ENCODE data around the gene KHDRBS1.
A peak's percentile ranks its signal among the peaks of the same experiment; 100 is the strongest.
"Not testable (repeated sequence)": the region's sequence is repeated elsewhere in the genome, so short reads cannot be mapped to it uniquely, and the experiment has no call there.

The KHDRBS1 gene, protein sequence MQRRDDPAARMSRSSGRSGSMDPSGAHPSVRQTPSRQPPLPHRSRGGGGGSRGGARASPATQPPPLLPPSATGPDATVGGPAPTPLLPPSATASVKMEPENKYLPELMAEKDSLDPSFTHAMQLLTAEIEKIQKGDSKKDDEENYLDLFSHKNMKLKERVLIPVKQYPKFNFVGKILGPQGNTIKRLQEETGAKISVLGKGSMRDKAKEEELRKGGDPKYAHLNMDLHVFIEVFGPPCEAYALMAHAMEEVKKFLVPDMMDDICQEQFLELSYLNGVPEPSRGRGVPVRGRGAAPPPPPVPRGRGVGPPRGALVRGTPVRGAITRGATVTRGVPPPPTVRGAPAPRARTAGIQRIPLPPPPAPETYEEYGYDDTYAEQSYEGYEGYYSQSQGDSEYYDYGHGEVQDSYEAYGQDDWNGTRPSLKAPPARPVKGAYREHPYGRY

DNA sequence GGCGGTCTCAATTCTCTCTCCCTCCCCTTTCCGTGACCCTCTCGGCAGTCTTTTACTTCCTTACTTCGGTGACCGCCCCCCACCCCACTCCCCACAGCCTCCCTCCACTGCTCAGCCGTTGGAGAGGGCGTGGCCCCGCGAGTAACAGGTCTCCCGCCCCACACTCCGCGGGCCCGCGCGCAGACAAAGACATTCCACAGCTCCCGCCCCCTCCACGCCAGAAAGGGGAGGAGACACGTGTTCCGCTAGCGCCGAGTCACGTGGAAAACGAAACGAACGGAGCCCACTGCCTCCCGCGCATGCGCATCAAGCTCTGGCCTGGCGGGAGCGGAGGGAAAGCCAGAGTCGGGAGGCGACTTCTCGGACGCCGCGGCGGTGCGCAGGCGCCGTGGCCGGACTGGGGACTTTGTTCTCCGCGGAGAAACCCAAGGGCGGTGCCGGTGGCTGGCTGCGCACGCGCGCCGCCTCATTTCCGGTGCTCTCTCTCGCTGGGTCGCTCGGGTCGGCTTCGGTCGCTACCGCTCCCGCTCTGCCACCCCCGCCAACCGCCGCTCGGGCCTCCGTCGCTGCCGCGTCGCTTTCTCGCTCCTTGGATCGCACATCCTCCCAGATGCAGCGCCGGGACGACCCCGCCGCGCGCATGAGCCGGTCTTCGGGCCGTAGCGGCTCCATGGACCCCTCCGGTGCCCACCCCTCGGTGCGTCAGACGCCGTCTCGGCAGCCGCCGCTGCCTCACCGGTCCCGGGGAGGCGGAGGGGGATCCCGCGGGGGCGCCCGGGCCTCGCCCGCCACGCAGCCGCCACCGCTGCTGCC, at the start of gene KHDRBS1:
Gene KHDRBS1, plus strand, starts transcription at position 483 of the 813 bp plus-strand sequence. Its CDS starts 128 bp downstream, at position 611.
- DNase-seq: peak; percentile 99

DNA sequence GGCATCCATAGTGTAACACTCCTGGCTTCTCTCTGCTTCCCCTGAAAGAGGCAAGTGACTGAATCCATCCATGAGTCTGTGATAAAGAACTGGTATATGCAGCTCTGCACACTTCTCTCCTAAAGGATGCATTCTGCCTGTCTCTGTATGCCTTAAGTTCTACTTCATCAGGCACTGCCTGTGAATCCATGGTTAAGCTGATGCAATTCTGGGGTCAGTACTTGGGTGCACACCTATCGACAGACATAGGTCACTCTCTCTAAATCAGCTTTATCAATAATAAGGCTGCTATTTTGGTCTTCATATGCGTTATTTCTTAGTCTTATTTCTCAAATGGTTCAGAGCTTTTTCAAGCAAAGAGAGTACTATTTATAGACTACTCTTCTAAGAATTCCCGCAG, 42.8 kb upstream of the KHDRBS1 start:
- no peak for DNase-seq

DNA sequence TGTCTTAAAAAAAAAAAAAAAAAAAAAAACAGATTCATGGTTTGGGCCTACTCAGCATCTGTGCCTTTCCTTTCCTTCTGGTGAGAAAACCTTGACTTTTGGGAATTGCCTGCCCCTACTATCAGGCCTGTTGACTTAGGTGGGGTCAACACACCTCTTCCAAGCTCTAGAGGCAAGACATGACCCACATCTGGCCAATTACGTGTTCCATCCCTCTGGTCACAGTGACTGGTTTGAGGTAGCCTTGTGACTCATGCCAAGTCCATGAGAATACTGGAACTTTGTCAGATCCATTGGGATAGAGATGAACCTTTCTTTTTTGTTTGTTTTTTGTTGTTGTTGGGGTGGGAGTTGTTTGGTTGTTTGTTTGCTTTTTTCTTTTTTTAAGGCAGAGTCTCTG, 37.3 kb upstream of the KHDRBS1 start:
- no peak for DNase-seq

DNA sequence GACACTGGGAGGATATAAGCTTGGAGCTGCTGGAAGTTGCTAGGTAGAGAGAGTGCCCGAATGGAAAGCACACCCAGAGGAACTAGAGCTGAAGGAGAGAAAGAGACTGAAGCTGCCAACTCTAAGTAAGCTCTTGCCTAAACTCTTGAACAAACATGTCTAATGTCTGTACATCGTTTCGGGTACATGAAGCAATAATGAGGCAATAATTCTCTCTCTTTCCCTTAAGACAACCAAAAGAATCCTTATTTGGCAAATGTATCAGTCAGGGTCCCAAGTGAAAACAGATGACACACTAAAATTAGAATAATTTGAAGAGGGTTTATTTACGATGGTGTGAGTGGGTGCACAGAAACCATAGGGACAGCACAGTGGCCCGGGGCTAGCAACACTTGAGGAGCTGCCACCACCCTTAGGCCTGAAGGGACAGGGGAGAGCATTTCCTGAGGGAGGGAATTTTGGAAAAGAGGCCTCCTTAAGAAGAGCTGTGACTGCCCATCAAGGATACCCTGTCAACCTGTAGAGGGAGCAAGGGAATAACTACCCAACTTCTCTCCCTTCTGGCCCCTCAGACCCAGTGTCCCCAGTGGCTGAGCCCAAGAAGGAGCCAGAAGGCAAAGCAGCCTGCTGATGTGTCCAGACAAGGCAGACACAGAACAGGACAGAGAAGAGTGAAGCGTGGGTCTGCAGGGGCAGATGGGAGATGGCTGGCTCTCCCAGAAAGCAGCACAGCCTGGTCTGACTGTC, 36.1 kb upstream of the KHDRBS1 start:
- DNase-seq: no peak

DNA sequence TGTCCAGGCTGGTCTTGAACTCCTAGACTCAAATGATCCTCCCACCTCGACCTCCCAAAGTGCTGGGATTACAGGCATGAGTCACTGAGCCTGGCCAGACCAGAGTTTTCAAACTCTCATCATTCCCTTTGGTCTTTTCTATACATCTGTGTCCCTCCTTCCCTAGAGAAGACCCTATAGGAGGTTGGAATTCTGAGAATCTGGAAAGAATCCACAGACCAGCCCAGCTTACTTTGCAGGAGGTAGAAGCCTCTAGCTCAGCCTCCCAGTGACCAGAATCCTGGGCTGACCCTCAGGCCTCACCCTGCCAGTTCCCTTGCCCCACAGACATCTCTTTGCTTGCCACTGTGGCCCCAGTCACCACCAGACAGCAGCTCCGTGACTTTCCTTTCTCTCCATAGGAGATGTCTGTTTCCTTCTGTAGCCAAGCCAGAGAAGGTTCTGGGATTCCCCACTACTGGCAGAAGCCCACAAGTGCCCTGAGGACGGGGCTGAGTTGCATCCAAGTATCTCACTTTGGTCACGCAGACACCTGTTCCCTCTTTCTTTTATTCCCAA, 34.7 kb upstream of the KHDRBS1 start:
- no peak for DNase-seq

DNA sequence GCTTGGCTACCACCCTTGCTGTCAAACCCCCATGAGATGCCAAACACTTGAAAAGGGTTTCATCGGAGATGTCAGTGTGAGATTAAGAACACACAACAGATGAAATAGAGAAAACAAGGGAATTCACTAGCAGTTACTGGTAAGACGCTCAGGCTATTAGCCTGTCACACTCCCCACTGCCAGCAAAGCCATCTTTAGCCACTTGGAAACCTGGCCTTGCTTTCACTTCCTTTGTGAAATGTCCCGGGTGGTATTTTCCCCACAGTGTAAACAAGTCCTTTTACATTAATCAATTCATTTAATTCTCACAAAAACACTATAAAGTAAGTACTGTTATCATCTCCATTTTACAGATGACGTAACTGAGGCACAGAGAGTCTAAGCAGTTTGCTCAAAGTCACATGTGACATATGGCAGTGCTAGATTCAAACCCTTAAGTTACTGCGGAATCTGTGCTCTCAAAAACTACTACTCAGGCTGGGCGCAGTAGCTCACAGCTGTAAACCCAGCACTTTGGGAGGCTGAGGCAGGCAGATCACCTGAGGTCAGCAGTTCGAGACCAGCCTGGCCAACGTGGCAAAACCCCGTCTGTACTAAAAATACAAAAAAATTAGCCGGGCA, 32.7 kb upstream of the KHDRBS1 start:
- DNase-seq: no peak

DNA sequence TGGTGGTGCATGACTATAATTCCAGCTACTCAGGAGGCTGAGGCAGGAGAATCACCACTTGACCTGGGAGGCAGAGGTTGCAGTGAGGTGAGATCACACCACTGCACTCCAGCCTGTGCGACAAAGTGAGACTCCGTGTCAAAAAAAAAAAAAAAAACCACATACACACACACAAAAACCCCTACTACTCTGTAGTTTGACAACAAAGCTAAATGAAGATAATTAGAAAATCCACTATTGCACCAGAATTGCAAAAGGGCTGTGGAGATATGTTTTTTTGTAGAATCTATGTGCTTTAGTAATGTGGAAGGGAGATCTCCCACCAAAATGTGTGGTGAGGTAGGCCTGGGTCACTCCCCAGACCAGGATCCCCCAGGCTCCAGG, 32.2 kb upstream of the KHDRBS1 start:
- no peak for DNase-seq

DNA sequence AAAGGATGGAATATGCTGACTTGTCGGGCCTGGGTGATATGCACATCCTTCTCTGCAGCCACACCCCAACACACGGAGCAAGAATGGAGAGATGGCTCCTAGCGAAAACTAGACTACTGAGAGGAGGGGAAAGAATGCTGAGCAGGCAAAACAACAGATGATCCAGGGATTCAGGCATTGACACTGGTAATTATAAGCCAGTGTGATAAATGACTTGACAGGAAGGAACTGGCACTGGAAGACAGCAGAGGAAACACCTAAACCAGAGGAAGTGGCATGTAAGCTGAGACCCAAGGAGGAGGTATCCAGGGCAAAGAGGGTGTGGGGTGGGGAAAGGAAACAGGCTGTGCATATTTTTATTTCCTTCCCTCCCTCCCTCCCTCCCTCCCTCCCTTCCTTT, 31.7 kb upstream of the KHDRBS1 start:
- peak; percentile 34 for DNase-seq

DNA sequence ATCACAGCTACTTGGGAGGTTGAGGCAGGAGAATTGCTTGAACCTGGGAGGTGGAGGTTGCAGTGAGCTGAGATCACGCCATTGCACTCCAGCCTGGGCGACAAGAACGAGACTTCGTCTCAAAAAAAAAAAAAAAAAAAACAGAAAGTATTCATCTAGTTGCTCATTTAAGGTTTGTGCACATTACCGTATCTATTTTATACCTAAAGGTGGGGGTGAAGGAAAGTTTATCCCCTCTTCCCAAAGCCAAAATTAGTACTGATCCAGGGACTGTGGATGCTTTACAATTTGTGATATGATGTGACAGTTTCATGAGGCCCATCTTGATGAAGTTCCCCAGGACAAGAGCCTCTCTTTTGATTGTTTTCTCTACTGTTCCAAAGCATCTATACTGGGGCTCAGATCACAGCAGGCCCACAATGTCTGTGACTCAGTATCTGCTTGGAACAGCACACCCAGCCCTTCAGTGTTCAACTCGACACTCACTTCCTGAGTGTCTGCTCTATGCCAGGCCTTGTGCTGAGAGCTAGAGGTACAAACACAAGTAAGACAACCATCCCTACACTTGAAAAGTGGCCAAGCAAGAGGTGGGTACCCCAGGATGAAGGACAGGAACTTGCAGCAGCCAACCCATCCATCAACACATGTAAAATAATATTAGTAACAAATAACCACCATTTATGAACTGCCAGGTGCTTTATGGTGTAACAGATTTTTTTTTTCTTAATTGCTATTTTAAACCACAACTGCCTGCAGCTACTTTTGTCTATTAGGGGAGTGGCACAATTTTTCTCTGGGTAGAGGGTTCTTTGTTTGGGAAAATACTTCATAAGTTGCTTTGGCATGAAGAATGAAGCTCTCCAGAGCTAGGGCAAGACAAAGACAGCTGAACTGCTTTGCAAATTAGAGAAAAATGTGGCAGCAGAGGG, 29.0 kb upstream of the KHDRBS1 start:
- peak; percentile 41 for DNase-seq

DNA sequence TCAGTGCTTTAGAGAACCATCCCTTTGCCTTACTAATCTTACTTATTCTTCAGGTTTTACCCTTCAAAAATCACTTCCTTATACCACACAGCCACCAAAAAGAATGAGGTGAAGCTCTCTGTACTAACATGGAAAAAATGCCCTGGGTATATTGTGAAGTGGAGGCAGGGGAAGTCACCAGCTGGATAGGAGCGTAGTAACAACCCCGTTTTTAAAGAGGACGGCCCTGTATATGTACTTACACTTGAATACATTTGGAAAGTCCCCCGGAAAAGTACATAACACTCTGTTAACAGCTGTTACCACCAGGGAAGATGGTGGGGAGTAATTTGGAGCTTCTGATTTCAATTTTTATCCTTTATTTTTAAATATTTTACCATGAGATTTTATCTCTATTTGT, 28.2 kb upstream of the KHDRBS1 start:
- DNase-seq: no peak

DNA sequence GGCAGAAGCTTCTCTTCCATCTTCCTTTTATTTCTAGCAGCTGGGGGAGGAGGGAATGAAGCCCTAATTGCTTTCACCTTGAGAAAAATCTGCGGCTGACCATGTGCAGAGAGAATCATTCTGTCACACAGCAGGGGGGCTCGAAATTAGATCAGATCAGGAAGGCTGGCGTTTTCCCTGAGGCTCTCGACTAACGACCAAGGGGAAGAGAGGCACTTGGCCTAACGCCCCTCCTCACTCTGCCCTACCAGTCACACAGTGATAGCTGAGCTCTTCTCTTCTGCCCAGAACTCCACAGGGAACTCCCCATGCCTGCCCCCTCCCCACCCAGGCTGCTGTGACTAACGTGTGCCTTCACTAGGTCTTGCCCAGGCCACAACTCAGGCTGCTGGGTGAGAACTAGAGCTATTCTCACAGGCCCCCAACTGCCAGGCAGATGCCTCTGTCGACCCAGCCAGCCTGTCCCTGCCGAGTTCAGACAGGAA, 26.5 kb upstream of the KHDRBS1 start:
- no peak for DNase-seq

DNA sequence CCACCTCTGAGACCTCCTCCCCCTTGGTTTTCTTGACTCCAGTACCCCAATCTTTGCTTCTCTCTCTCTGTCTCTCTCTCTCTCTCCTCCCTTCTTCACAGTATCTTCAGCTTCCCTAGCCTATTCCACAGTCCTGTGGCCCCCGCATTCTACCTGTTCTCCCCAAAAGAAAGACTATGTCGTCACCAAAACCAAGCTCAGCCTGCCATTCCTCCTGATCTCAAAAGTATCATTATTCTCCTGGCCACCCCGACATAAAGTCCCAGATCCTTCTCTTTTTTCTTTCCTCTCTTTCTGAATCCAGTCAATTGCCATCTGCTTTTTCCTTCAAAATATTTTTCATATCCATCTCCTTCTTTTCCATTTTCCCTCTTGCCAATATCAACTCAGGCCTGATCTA, 23.7 kb upstream of the KHDRBS1 start:
- no peak for DNase-seq

DNA sequence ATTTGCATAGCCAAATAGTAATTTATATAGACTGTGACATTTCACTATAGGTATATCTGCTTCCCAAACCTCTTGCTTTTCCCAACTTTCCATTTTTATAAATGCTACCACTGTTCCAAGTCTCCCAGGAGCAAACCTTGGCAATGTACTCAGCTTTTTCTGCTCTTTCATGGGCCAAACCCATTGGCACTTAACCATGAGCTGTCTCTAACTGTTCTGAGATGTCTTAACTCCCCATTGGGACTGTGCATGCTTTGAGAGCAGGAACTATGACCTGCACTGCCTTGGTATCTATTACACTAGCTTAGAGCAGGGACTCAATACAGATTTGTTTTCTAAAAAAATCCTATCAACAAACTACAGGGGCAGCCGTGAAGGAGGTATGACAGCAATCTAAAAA, 22.5 kb upstream of the KHDRBS1 start:
- DNase-seq: no peak

DNA sequence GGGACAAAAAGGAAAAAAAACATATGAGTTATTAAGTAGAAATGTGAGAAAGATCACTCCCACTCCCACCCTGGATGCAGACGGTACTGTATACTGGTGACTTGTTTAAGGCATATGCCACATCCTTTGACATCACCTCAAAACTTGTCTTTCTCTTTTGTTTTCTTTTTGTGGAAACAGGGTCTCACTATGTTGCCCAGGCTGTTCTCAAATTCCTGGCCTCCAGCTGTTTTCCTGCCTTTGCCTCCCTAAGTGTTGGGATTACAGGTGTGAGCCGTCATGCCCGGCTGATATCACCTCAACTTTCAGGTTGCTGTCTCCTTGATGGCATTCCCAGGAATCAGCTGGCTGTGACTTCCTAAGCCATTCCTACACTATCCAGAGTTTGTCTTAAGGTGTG, 18.4 kb upstream of the KHDRBS1 start:
- DNase-seq: no peak

DNA sequence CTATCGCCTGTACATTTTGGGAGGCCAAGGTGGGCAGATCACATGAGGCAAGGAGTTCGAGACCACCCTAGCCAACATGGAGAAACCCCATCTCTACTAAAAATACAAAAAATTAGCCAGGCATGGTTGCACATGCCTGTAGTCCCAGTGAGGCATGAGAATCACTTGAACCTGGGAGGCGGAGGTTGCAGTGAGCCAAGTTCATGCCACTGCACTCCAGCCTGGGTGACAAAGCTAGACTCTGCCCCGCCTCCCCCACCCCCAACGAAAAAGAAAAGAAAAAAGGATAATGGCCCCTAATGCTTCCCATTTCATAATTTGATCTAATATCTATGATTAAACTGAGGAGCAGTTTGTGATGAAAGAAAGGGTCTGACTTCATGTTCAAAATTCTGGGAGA, 17.5 kb upstream of the KHDRBS1 start:
- not testable (repeated sequence) for DNase-seq

DNA sequence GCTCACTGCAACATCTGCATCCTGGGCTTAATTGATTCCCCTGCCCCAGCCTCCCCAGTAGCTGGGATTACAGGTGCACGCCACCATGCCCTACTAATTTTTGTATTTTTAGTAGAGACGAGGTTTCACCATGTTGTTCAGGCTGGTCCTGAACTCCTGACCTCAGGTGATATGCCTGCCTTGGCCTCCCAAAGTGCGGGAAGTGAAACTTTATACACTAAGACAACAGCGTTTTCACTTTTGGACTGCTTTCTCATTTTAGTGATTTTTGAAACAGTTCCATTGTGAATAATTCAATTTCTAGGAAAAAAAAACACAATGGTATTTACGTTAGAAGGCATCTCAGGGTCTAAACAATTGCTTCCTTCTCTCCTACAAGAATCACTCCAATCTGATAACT, 11.8 kb upstream of the KHDRBS1 start:
- DNase-seq: no peak

DNA sequence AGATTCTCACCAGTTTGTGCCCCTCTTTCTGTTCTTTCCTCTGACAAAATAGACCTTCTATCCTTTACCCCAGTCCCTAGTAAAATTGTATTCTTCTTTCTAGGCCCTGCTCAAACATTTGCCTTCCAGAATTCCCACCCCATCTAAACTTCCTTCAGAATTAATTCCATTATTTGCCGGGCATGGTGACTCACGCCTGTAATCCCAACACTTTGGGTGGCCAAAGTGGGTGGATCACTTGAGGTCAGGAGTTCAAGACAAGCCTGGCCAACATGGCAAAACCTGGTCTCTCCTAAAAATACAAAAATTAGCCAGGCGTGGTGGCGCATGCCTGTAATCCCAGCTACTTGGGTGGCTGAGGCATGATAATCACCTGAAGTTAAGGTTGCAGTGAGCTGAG, 11.4 kb upstream of the KHDRBS1 start:
- not testable (repeated sequence) for DNase-seq

DNA sequence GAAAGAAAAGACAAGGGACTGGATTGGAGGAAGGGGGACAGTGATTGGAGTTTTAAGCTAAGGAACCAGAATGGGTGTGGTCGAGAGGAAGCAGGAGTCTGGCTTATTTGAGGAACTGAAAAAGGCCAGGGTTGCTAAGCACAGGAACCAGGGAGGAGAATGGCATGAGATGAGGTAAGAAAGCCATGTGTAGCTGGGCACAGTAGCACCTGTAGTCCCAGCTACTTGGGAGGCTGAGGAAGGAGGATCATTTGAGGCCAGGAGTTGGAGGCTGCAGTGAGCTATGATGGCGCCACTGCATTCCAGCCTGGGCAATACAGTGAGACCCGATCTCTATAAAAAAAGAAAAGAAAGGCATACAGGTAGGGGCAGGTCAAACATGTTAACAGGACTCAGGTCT, 8.1 kb upstream of the KHDRBS1 start:
- DNase-seq: peak; percentile 39

DNA sequence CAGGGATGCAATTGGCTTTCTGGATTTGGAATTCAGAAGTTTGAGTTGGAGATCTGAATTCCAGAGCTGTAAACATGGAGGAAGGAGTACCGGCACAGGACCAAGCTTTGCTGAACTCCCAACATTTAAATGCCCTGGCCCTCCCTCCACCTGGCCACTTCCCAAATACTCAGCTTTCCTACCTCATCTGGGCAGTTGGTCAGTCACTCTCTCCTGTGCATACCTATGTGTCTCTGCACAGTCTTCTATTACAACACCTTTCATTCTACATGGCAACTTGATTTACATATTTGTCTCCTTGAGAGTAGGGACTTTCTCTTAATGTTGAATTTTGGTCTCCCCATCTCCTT, 6.1 kb upstream of the KHDRBS1 start:
- DNase-seq: no peak

DNA sequence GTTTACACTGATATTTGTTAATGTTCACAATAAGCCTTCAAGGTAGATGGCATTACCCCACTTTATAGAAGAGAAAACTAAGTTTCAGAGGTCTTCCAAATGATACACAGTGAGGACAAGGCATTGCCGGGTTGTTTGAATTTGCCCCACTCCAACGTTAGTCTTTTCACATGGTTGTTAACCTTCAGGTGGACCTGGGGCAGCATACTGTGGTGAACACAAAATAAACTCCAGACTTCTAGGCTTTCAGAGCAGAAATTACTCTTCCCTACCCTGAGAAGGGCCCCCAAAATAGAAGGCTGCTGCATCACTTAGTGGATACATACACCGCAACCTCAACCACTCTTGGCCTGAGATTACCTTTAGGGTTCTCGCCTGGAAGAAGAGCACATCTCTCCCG, 3.4 kb upstream of the KHDRBS1 start:
- no peak for DNase-seq

DNA sequence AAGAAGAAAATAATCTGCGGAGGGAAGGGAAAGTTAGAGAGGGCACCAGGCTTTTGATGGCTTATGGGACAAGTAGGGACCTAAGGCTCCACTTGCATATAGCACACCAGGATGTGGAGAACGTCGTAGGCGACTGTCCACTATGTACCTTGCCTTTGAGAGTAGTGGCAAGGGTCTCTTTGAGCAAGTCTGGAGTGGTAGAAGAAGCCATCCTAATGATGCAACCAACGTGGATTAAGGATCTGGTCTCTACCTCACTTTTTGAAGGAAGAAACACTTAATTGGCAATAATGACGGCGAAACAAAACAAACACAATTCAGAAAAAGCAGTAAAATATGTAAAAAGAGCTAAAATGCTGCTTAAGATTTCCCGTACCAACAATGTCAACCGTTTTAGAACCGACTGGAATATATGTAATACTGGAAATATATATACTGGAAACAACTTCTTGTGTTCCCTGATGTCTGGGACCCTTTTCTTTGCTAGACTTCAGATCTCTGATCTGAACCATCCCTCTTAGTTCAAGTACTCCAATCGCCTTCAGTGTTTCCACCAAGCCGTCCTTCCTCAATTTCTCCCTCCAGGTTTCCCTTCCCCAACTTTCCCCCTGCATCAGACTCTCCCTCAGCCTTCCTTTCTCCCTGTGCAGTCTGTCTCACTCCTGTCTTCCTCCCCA, 821 bp upstream of the KHDRBS1 start:
- DNase-seq: no peak
